ENCODE data around the gene CPVL. TPM values are rescaled to one million over a fixed set of nuclear protein-coding genes. Genes with fewer than 3 reads are reported as not detected.

Gene CPVL
- total and polyA plus RNA-seq, 2 of the 8 experiments (the other 6 are each of a cell fraction or from before 2014, with no cell fraction given): 40.0 to 55.0 TPM

DNA sequence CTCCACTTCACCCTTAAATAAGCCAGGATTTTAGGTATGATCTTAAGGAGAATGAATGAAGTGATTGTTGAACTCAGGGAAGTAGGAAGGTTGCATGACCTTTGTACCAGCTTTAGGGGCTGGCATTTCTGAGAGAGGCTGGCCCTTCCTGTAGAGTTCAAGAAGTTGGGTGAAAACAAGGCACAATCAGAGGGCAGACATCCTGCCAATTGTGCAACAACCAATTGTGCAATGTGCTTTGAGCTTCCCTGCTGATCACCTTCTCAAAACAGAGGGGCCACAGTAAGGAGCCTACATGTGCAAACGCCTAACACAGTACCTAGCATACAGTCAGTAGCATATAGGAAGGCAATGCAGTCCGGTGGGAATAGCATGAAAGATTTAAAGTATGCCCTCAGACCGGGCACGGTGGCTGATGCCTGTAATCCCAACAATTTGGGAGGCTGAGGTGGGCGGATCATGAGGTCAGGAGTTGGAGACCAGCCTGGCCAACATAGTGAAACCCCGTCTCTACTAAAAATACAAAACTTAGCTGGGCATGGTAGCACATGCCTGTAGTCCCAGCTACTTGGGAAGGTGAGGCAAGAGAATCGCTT, 5.4 kb downstream of the CPVL start:
- peaks cover 3% of the 10 kb centered on the region for H3K23me2 ChIP-seq (ENCODE audit: low read depth, low read length)
- FAIRE-seq (no peak), DNase-seq (ENCODE audit: low read depth in 1 of 2, low spot score in 2 of 2) (no peak)
- H3K79me2 ChIP-seq (ENCODE audit: control insufficient read depth in 1 of 2, insufficient read depth in 2 of 2, low read length in 2 of 2): no peaks in the 10 kb centered on the region
- no peak overlapping the region for H2BK12ac ChIP-seq (ENCODE audit: low read depth, low read length)
- no peak overlapping the region for H3K56ac ChIP-seq (replicated peaks; ENCODE audit: insufficient read length, low read depth, low read length)
- H3K4me3 ChIP-seq (ENCODE audit: extremely low read depth in 1 of 4, insufficient read depth in 2 of 4, low read depth in 3 of 4, low read length in 4 of 4): no peak overlapping the region
- no peak overlapping the region for H4K5ac ChIP-seq (ENCODE audit: insufficient read length, low read depth, low read length)
- H2AFZ ChIP-seq (ENCODE audit: low read length): no peak overlapping the region
- no peak overlapping the region for H2BK15ac ChIP-seq (ENCODE audit: low read length)
- H3K18ac ChIP-seq (ENCODE audit: extremely low read depth, low read length): no peak overlapping the region
- H3K9ac ChIP-seq (replicated peaks in 1 of 4; ENCODE audit: extremely low read depth in 1 of 4, low read depth in 3 of 4, low read length in 3 of 4): no peak overlapping the region
- no peak overlapping the region for H2BK20ac ChIP-seq (ENCODE audit: low read length)
- H2BK120ac ChIP-seq (replicated peaks; ENCODE audit: low read depth, low read length): no peak overlapping the region
- H3K79me1 ChIP-seq (ENCODE audit: low read depth, low read length): no peaks in the 10 kb centered on the region
- H2BK5ac ChIP-seq (ENCODE audit: low read depth, low read length): no peak overlapping the region
- 91% methylated on average over 7 of the region's 7 CpGs; no CpG with 5 or more reads in 1 of the 2 experiments for WGBS, 2 experiments (ENCODE audit: extremely low coverage in 1 of 2, insufficient coverage in 1 of 2, insufficient read length in 1 of 2, insufficient replicate concordance in 2 of 2, low coverage in 1 of 2, low lambda C conversion rate in 2 of 2, missing lambda C conversion rate in 1 of 2)
- no peaks in the 10 kb centered on the region for H3K36me3 ChIP-seq (ENCODE audit: control insufficient read depth in 2 of 4, insufficient read depth in 4 of 4, low read length in 3 of 4)
- H3K4ac ChIP-seq (replicated peaks; ENCODE audit: insufficient read length, low read depth, low read length): no peak overlapping the region
- H3K4me1 ChIP-seq (replicated peaks in 1 of 4; ENCODE audit: control insufficient read depth in 3 of 4, insufficient read depth in 4 of 4, low read length in 3 of 4): no peaks in the 10 kb centered on the region
- CTCF ChIA-PET (ENCODE audit: partially characterized antibody): interaction anchor here (0.7 to 1.5 kb wide), 5 partner anchors 10 to 219 kb away, joined by 3 to 4 read pairs (median 4); no protein-coding TSS in a partner anchor
- H4K8ac ChIP-seq (ENCODE audit: extremely low read depth, insufficient read depth, low read length): no peak overlapping the region
- no peaks in the 10 kb centered on the region for H4K20me1 ChIP-seq (replicated peaks in 1 of 2; ENCODE audit: control insufficient read depth in 1 of 2, insufficient read depth in 2 of 2, low read length in 2 of 2)
- POLR2A ChIA-PET (ENCODE audit: partially characterized antibody): no interaction called here
- no peak overlapping the region for H4K91ac ChIP-seq (replicated peaks; ENCODE audit: insufficient read length, low read length)
- H3K9me3 ChIP-seq (ENCODE audit: insufficient read depth in 2 of 2, low read depth in 1 of 2, low read length in 1 of 2): no peaks in the 10 kb centered on the region
- peaks cover 0 to 7% (median 3%) of the 10 kb centered on the region in 4 experiments; a peak in 4 of 7 replicates for H3K27me3 ChIP-seq (replicated peaks in 1 of 4; ENCODE audit: control insufficient read depth in 3 of 4, extremely low read depth in 1 of 4, insufficient read depth in 3 of 4, low read length in 3 of 4)
- no peak for TF ChIP-seq E2F6 (IDR thresholded peaks at IDR 0.05)
- TF ChIP-seq CEBPB (IDR thresholded peaks at IDR 0.05; ENCODE audit: low read depth, low read length): 0 out of 2 replicates have a peak, but pooled peaks have one; percentile 38
- no peak overlapping the region for H3K4me2 ChIP-seq (ENCODE audit: insufficient read depth in 1 of 2, low read depth in 2 of 2, low read length in 2 of 2)
- no peak overlapping the region for H3K14ac ChIP-seq (ENCODE audit: insufficient read length)
- H3K27ac ChIP-seq (ENCODE audit: low read depth, low read length): no peak overlapping the region
- H3K23ac ChIP-seq (ENCODE audit: insufficient read length): no peak overlapping the region
- H2AK5ac ChIP-seq (ENCODE audit: low read depth, low read length): no peak overlapping the region

Measured in H1 (cell line).